GM12878 (cell line): ENCODE measurements around the gene HNRNPH3. TPM values are rescaled to one million over a fixed set of nuclear protein-coding genes. Genes with fewer than 3 reads are reported as not detected.
"Not testable (repeated sequence)": the region's sequence is repeated elsewhere in the genome, so short reads cannot be mapped to it uniquely, and the experiment has no call there.

ENCODE experiments used
- ATAC-seq: fragments of 200-7000 bp; cut with Tn5 transposase; 3 replicates; pipeline ENCODE4 v1.9.1; 2020; ENCODE audit warnings: mild to moderate bottlenecking, moderate library complexity
- BruUV-seq: library from RNA; stranded (reverse); fragments of 400-500 nt; replicated peaks from 2 replicates; lab custom pipeline; 2021; lab: Mats Ljungman, UMichigan
- CTCF ChIA-PET: fragments of 300-600 bp; sonication (Branson Sonifier 250); formaldehyde crosslinking; extraction: SDS; loops from one replicate; lab custom pipeline; 2021; ENCODE audit warnings: inconsistent platforms; lab: Yijun Ruan, JAX
- POLR2A ChIA-PET: fragments of 350-600 bp; formaldehyde crosslinking; extraction: SDS; loops from one replicate; lab custom pipeline; 2021; ENCODE audit warnings: inconsistent platforms; lab: Charles Lee
- RAD21 ChIA-PET: fragments of 300-600 bp; sonication (Branson Sonifier 250); formaldehyde crosslinking; loops from one replicate; lab custom pipeline; 2023; ENCODE audit warnings: antibody characterized with exemption; ENCODE audit not compliant: unreplicated experiment; lab: Charles Lee
- SMC1A ChIA-PET: fragments of 300-600 bp; sonication (Branson Sonifier 250); formaldehyde crosslinking; loops from one replicate; lab custom pipeline; 2023; ENCODE audit not compliant: unreplicated experiment, uncharacterized antibody; lab: Charles Lee
- DNase-seq: peaks from one replicate; pipeline ENCODE4 v3.0.0-alpha.2; 2011; ENCODE audit warnings: low read depth, low spot score
- FAIRE-seq: peaks from 3 replicates; lab custom pipeline; 2011; peaks lifted over from hg19 to GRCh38; lab: Jason Lieb, UNC
- H2AFZ ChIP-seq: 2 replicates; pipeline ENCODE4 v1.6.0; 2011; ENCODE audit warnings: low read depth, low read length, control low read depth; ENCODE audit not compliant: control insufficient read depth
- H3K27ac ChIP-seq: 2 replicates; pipeline ENCODE4 v1.5.1; 2011; ENCODE audit warnings: control low read depth; ENCODE audit not compliant: control insufficient read depth, insufficient read depth
- H3K27me3 ChIP-seq, 2 experiments: replicated peaks in 1 of 2; 2 replicates each; pipeline versions ENCODE4 v1.6.0 to v1.6.1; 2011; ENCODE audit warnings: low read length in 1 of 2; ENCODE audit not compliant: control insufficient read depth in 2 of 2, insufficient read depth in 2 of 2
- H3K36me3 ChIP-seq, 2 experiments: 2 replicates each; pipeline ENCODE4 v1.5.1; 2011; ENCODE audit warnings: low read length in 1 of 2; ENCODE audit not compliant: control insufficient read depth in 2 of 2, insufficient read depth in 2 of 2
- H3K4me1 ChIP-seq: 2 replicates; pipeline ENCODE4 v1.6.1; 2011; ENCODE audit warnings: mild to moderate bottlenecking, low read length, moderate library complexity, mixed read lengths; ENCODE audit not compliant: control insufficient read depth, insufficient read depth
- H3K4me2 ChIP-seq: 2 replicates; pipeline ENCODE4 v1.6.0; 2011; ENCODE audit warnings: control low read depth; ENCODE audit not compliant: control insufficient read depth, insufficient read depth
- H3K4me3 ChIP-seq: fragments of 200-600 bp; sonication (generic); 2 replicates; pipeline ENCODE4 v1.5.1; 2016
- H3K79me2 ChIP-seq: 2 replicates; pipeline ENCODE4 v1.6.0; 2011; ENCODE audit warnings: low read length; ENCODE audit not compliant: control insufficient read depth, insufficient read depth
- H3K9ac ChIP-seq: 2 replicates; pipeline ENCODE4 v1.8.0; 2011; ENCODE audit warnings: low read length, control low read depth, mixed read lengths; ENCODE audit not compliant: control insufficient read depth, insufficient read depth
- H3K9me3 ChIP-seq: replicated peaks from 3 replicates; pipeline ENCODE4 v1.5.1; 2011; ENCODE audit warnings: mild to moderate bottlenecking, low read length; ENCODE audit not compliant: control insufficient read depth, insufficient read depth
- H4K20me1 ChIP-seq: 2 replicates; pipeline ENCODE4 v1.6.0; 2011; ENCODE audit not compliant: control insufficient read depth, insufficient read depth
- KLF5 ChIP-seq: fragments of 450-650 bp; IDR thresholded peaks from 2 replicates; pipeline ENCODE4 v1.6.1; 2014; ENCODE audit warnings: mild to moderate bottlenecking; ENCODE audit not compliant: partially characterized antibody
- WGBS: methylation state at CpG from one replicate; pipeline ENCODE4 v1.1.6; 2016; ENCODE audit warnings: low lambda C conversion rate; ENCODE audit not compliant: insufficient replicate concordance, insufficient coverage; ENCODE audit errors: missing lambda C conversion rate; 5-methylcytosine and 5-hydroxymethylcytosine counted together
- in situ Hi-C: fragments of 300-500 bp; cut with MboI; formaldehyde crosslinking; loops from 9 replicates; pipeline ENCODE4 v1.14.3; 2018; ENCODE audit warnings: mixed read lengths
- intact Hi-C: fragments of 100-400 bp; cut with micrococcal nuclease; formaldehyde crosslinking; loops from one replicate; pipeline ENCODE4 v1.14.2; 2022; ENCODE audit not compliant: unreplicated experiment
- polyA plus RNA-seq, 11 experiments: library from polyadenylated mRNA; depleted of rRNA in 4 of 11; unstranded in 6 of 11; stranded (reverse) in 5 of 11; fragments of >200 nt; fragmentation: Nextera tagmentation in 4 of 11; fragmentation: Illumina TruSeq in 1 of 11; extraction: Ambion mirVana in 4 of 11; extraction: Trizol in 1 of 11; gene quantifications; 1 replicate in 1 of 11; 2 replicates in 10 of 11; pipeline versions ENCODE4 v1.2.1 to v1.2.3, GENCODE V29; 2011 to 2016; ENCODE audit warnings: inconsistent platforms in 2 of 11, missing spikeins in 2 of 11, low read depth in 1 of 11
- total RNA-seq, 4 experiments: library from RNA; depleted of rRNA in 3 of 4; stranded (reverse); fragments of >200 nt in 3 of 4; fragmentation: Illumina TruSeq in 1 of 4; extraction: Trizol in 1 of 4; gene quantifications; 2 replicates each; pipeline versions ENCODE4 v1.2.1 to v1.2.3, GENCODE V29; 2013 to 2021
- TF ChIP-seq, protein P1 (sequence below): IDR thresholded peaks from 2 replicates; pipeline ENCODE4 v1.6.1; 2012; ENCODE audit warnings: mild to moderate bottlenecking, low read depth, low read length

HNRNPH3 gene
- total and polyA plus RNA-seq, 10 of the 15 experiments (the other 5 are each of a cell fraction or from before 2014, with no cell fraction given), result 20.1 to 292 (median 121) TPM

DNA sequence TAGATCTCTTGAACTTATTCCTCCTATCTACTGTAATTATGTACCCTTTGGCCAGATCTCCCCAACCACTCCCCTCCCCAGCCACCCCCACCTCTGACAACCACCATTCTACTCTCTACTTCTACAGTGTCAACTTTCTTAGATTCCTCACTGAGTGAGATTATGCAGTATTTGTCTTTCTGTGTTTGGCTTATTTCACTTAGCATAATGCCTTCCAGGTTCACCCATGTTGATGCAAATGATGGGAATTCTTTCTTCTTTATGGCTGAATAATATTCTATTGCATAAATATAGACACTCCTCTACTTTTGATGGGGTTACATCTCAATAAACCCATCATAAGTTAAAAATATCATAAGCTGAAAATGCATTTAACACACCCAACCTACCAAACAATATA is 21.3 kb upstream of the HNRNPH3 start (continued):
- TF ChIP-seq, protein P1, sequence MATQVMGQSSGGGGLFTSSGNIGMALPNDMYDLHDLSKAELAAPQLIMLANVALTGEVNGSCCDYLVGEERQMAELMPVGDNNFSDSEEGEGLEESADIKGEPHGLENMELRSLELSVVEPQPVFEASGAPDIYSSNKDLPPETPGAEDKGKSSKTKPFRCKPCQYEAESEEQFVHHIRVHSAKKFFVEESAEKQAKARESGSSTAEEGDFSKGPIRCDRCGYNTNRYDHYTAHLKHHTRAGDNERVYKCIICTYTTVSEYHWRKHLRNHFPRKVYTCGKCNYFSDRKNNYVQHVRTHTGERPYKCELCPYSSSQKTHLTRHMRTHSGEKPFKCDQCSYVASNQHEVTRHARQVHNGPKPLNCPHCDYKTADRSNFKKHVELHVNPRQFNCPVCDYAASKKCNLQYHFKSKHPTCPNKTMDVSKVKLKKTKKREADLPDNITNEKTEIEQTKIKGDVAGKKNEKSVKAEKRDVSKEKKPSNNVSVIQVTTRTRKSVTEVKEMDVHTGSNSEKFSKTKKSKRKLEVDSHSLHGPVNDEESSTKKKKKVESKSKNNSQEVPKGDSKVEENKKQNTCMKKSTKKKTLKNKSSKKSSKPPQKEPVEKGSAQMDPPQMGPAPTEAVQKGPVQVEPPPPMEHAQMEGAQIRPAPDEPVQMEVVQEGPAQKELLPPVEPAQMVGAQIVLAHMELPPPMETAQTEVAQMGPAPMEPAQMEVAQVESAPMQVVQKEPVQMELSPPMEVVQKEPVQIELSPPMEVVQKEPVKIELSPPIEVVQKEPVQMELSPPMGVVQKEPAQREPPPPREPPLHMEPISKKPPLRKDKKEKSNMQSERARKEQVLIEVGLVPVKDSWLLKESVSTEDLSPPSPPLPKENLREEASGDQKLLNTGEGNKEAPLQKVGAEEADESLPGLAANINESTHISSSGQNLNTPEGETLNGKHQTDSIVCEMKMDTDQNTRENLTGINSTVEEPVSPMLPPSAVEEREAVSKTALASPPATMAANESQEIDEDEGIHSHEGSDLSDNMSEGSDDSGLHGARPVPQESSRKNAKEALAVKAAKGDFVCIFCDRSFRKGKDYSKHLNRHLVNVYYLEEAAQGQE, result no peak
- no peak for TF ChIP-seq KLF5

- intact Hi-C loops, H3K4me3 ChIP-seq, H3K79me2 ChIP-seq, BruUV-seq, in situ Hi-C loops, H3K27me3 ChIP-seq, H4K20me1 ChIP-seq, FAIRE-seq, H2AFZ ChIP-seq, H3K9ac ChIP-seq, H3K36me3 ChIP-seq, H3K4me2 ChIP-seq, ATAC-seq, H3K4me1 ChIP-seq, DNase-seq: not testable (repeated sequence)
- POLR2A ChIA-PET, result interaction anchor here (1.2 to 3.3 kb wide), 2 partner anchors 12 to 17 kb away, joined by 3 to 37 read pairs; partner anchors contain the start of genes HNRNPH3 and PBLD
- H3K9me3 ChIP-seq, result peaks cover 14% of the 10 kb centered on the region
- H3K27ac ChIP-seq, result peak overlapping the region; percentile 76
- RAD21 ChIA-PET, result interaction anchor here (1.0 to 1.6 kb wide), 3 partner anchors 14 to 102 kb away, joined by 3 to 6 read pairs (median 5); partner anchors contain the start of gene HNRNPH3
- 89% methylated on average over 6 of the region's 6 CpGs for WGBS
- SMC1A ChIA-PET, result interaction anchor here (0.9 to 4.9 kb wide), 8 partner anchors 9 to 102 kb away, joined by 3 to 18 read pairs (median 4); no protein-coding TSS in a partner anchor
- CTCF ChIA-PET, result interaction anchor here (1.0 to 4.1 kb wide), 2 partner anchors 13 to 102 kb away, joined by 4 to 35 read pairs; no protein-coding TSS in a partner anchor
Measured at GRCh38 chr10:68314930-68315329, 16.9 kb upstream of the HNRNPH3 start.
